GM18873 (cell line): Measurements from ENCODE around the gene HEPACAM.

Experiments
- ATAC-seq: cut with Tn5 transposase; IDR thresholded peaks from one replicate; pipeline ENCODE4 v1.9.1; 2021; ENCODE audit warnings: mild to moderate bottlenecking, moderate library complexity, moderate number of reproducible peaks; ENCODE audit not compliant: unreplicated experiment, low FRiP score

HEPACAM gene

GRCh38 chr11:124872280-124872679, 63.6 kb downstream of the HEPACAM start:
- ATAC-seq, result no peak

GRCh38 chr11:124870430-124870829, 65.4 kb downstream of the HEPACAM start:
- ATAC-seq, result no peak

- no peak for ATAC-seq
Measured at GRCh38 chr11:124869856-124870387, 65.9 kb downstream of the HEPACAM start.

GRCh38 chr11:124869331-124869730, 66.5 kb downstream of the HEPACAM start:
- ATAC-seq, result no peak
